GM19468 (cell line): ENCODE results near the gene SMIM7.
"Not testable (repeated sequence)": the region's sequence is repeated elsewhere in the genome, so short reads cannot be mapped to it uniquely, and the experiment has no call there.

ENCODE experiments used
- ATAC-seq: cut with Tn5 transposase; IDR thresholded peaks from one replicate; pipeline ENCODE4 v1.9.1; 2021; ENCODE audit warnings: mild to moderate bottlenecking, moderate library complexity, moderate number of reproducible peaks; ENCODE audit not compliant: unreplicated experiment; ENCODE audit errors: extremely low read depth

Gene SMIM7

GRCh38 chr19:16659832-16660708 lies at the start of gene SMIM7:
Gene SMIM7, minus strand, starts transcription at chr19:16660144. Its CDS starts 34 bp downstream, at chr19:16660110.
- peak; percentile 82 for ATAC-seq

- ATAC-seq: no peak
Observed at GRCh38 chr19:16703677-16704076, 43.7 kb upstream of the SMIM7 start.

- ATAC-seq: no peak
Observed at GRCh38 chr19:16702123-16702522, 42.2 kb upstream of the SMIM7 start.

- no peak for ATAC-seq
Observed at GRCh38 chr19:16698914-16699313, 39.0 kb upstream of the SMIM7 start.

GRCh38 chr19:16688084-16688483 lies 28.1 kb upstream of the SMIM7 start:
- ATAC-seq: no peak

GRCh38 chr19:16684216-16684615 lies 24.3 kb upstream of the SMIM7 start:
- ATAC-seq: no peak

GRCh38 chr19:16682539-16682938 lies 22.6 kb upstream of the SMIM7 start:
- ATAC-seq: no peak

GRCh38 chr19:16679811-16680210 lies 19.9 kb upstream of the SMIM7 start:
- no peak for ATAC-seq

GRCh38 chr19:16678498-16678897 lies 18.6 kb upstream of the SMIM7 start:
- ATAC-seq: no peak

GRCh38 chr19:16677055-16677454 lies 17.1 kb upstream of the SMIM7 start:
- no peak for ATAC-seq

- ATAC-seq: no peak
Observed at GRCh38 chr19:16676101-16676798, 16.3 kb upstream of the SMIM7 start.

GRCh38 chr19:16673839-16674238 lies 13.9 kb upstream of the SMIM7 start:
- not testable (repeated sequence) for ATAC-seq

- no peak for ATAC-seq
Observed at GRCh38 chr19:16673231-16673630, 13.3 kb upstream of the SMIM7 start.

- no peak for ATAC-seq
Observed at GRCh38 chr19:16671652-16672274, 11.8 kb upstream of the SMIM7 start.

GRCh38 chr19:16670291-16670690 lies 10.3 kb upstream of the SMIM7 start:
- ATAC-seq: no peak

GRCh38 chr19:16668702-16669101 lies 8.8 kb upstream of the SMIM7 start:
- not testable (repeated sequence) for ATAC-seq

GRCh38 chr19:16668176-16668575 lies 8.2 kb upstream of the SMIM7 start:
- no peak for ATAC-seq

GRCh38 chr19:16661480-16662034 lies 1.6 kb upstream of the SMIM7 start:
- no peak for ATAC-seq

- no peak for ATAC-seq
Observed at GRCh38 chr19:16660763-16661479, 977 bp upstream of the SMIM7 start, which contains the start of gene TMEM38A. Gene TMEM38A, plus strand, starts transcription at chr19:16661139. Its CDS starts 79 bp downstream, at chr19:16661218.

- no peak for ATAC-seq
Observed at GRCh38 chr19:16659464-16659831, 496 bp downstream of the SMIM7 start.
